ENCODE measurements around the gene MUS81. TPM values are rescaled to one million over a fixed set of nuclear protein-coding genes. Genes with fewer than 3 reads are reported as not detected.
A peak's percentile ranks its signal among the peaks of the same experiment; 100 is the strongest.

Gene MUS81
- total RNA-seq, 2 experiments from 2014 or later = 37.7 to 39.2 TPM

DNA sequence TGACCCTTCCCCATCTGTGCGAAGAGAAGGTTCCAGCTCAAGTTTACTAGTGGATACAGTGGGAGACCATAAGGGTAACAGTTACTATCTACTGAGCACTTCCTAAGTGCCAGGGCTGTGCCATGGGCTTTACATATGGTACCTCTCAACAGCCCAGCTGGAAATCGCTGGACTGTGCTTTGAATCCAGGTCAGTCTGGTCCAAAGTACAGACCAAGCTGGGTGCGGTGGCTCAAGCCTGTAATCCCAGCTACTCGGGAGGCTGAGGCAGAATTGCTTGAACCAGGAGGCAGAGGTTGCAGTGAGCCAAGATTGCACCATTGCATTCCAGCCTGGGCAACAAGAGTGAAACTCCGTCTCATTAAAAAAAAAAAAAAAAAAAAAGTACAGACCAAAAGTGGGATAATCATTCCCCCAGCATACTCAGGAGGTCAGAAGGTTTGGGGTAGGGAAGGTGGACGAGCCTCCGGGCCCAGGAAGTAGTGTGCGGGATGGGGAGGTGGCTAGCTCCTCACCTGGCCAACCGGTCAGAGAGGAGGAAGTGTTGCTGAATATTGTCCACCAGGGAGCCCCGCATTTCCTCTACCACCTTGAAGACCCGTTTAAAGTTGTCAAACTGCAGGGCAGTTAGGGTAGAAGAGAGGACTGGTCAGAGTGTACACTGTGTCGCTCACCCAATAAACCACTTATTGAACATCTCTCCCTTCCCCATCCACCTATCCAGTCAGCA, 25.7 kb downstream of the MUS81 start:
- no peak for ATAC-seq (ENCODE audit: poor library complexity)
- no peaks in the 10 kb centered on the region for H3K9me3 ChIP-seq (ENCODE audit: control insufficient read depth in 1 of 2, insufficient read depth in 1 of 2, low read length in 2 of 2)
- Mint-ChIP-seq H3K27ac (peak overlapping the region; percentile 95), H3K4me3 (peak overlapping the region; percentile 87), H3K27me3 (no peaks in the 10 kb centered on the region), H3K9me3 (no peaks in the 10 kb centered on the region), H3K4me1 (ENCODE audit: low read depth) (peaks cover 48% of the 10 kb centered on the region), H3K36me3 (ENCODE audit: low read depth) (peaks cover 53% of the 10 kb centered on the region)
- ChIA-PET POLR2A (interaction anchor here (0.8 to 3.0 kb wide), 6 partner anchors 8 to 174 kb away, joined by 3 to 56 read pairs (median 6); partner anchors contain the start of genes BANF1, CFL1, EIF1AD and FOSL1), CTCF (interaction anchor here (0.7 to 5.2 kb wide), 4 partner anchors 26 to 498 kb away, joined by 4 to 80 read pairs (median 21); partner anchors contain the start of genes CFL1 and MUS81)
- peak in 1 of 14 experiments; percentile 17 for DNase-seq
- peaks cover 35% of the 10 kb centered on the region for H3K36me3 ChIP-seq (ENCODE audit: insufficient read depth, low read length)
- TF ChIP-seq, protein P1, sequence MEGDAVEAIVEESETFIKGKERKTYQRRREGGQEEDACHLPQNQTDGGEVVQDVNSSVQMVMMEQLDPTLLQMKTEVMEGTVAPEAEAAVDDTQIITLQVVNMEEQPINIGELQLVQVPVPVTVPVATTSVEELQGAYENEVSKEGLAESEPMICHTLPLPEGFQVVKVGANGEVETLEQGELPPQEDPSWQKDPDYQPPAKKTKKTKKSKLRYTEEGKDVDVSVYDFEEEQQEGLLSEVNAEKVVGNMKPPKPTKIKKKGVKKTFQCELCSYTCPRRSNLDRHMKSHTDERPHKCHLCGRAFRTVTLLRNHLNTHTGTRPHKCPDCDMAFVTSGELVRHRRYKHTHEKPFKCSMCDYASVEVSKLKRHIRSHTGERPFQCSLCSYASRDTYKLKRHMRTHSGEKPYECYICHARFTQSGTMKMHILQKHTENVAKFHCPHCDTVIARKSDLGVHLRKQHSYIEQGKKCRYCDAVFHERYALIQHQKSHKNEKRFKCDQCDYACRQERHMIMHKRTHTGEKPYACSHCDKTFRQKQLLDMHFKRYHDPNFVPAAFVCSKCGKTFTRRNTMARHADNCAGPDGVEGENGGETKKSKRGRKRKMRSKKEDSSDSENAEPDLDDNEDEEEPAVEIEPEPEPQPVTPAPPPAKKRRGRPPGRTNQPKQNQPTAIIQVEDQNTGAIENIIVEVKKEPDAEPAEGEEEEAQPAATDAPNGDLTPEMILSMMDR (IDR thresholded peaks at IDR 0.05) = no peak
- no peak overlapping the region for H3K4me3 ChIP-seq (ENCODE audit: low read length)
- no peak overlapping the region for H3K27ac ChIP-seq (ENCODE audit: low read depth in 1 of 2, low read length in 2 of 2)
- H3K27me3 ChIP-seq (ENCODE audit: control insufficient read depth in 1 of 2, insufficient read depth in 2 of 2, low read length in 2 of 2) = no peaks in the 10 kb centered on the region
- H3K4me1 ChIP-seq (ENCODE audit: insufficient read depth, low read length) = peaks cover 51% of the 10 kb centered on the region
- intact Hi-C loops (cut with DNase I, micrococcal nuclease) = loop anchor here in 1 of 2 experiments (10.0 kb wide), 1 partner anchor 171 kb away; the partner anchor contains the start of gene KAT5

DNA sequence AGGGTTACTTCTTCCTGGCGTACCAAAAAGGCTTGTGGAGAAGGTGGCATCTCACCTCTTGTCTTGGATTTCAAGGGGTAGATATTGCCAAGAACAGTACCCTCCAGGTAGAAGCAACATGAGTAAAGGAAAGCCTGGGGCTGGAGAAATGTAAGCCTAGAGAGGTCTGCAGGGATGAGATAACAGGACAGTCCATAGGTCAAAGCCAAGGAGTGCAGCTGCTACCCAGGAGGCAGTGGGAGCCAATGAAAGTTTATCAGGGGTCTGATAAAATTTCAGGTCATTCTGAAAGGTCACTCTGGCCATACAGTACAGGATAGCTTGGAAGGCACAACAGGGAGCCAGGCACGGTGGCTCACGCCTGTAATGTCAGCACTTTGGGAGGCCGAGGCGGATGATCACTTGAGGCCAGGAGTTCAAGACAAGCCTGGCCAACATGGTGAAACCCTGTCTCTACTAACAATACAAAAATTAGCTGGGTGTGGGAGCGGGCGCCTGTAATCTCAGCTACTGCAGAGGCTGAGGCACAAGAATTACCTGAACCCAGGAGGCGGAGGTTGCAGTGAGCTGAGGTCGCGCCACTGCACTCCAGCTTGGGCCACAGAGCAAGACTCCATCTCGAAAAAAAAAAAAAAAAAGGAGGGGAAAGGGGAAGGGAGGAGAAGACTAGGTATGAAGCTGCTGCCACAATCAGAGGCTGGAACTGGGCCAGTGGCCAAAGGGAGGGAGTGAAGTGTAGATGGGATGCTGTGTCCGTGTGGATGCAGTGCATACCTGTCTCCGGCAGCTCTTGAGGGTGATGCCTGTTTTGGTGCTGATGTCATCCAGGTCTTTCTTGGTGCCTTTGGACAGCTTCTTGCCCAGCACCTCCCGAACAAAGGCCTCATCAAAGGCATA, 26.8 kb downstream of the MUS81 start:
- intact Hi-C loops (cut with DNase I, micrococcal nuclease) = loop anchor here in 1 of 2 experiments (10.0 kb wide), 1 partner anchor 172 kb away; the partner anchor contains the start of gene KAT5
- ChIA-PET CTCF (interaction anchor here (1.5 to 5.2 kb wide), 6 partner anchors 16 to 175 kb away, joined by 9 to 80 read pairs (median 16); partner anchors contain the start of genes C11orf68, CFL1, DRAP1 and KAT5), POLR2A (interaction anchor here (1.0 to 5.2 kb wide), 5 partner anchors 13 to 36 kb away, joined by 4 to 248 read pairs (median 80); partner anchors contain the start of genes C11orf68, CFL1, DRAP1 and FOSL1)
- Histone ChIP-seq H3K4me3 (ENCODE audit: low read length) (peak overlapping the region; percentile 93), H3K4me1 (ENCODE audit: insufficient read depth, low read length) (peaks cover 55% of the 10 kb centered on the region), H3K36me3 (ENCODE audit: insufficient read depth, low read length) (peaks cover 35% of the 10 kb centered on the region), H3K27ac (ENCODE audit: low read depth in 1 of 2, low read length in 2 of 2) (peak overlapping the region; percentile 88 to 91), H3K27me3 (ENCODE audit: control insufficient read depth in 1 of 2, insufficient read depth in 2 of 2, low read length in 2 of 2) (no peaks in the 10 kb centered on the region), H3K9me3 (ENCODE audit: control insufficient read depth in 1 of 2, insufficient read depth in 1 of 2, low read length in 2 of 2) (no peaks in the 10 kb centered on the region)
- TF ChIP-seq, protein P1 (IDR thresholded peaks at IDR 0.05) = no peak
- Mint-ChIP-seq H3K4me1 (ENCODE audit: low read depth) (peaks cover 51% of the 10 kb centered on the region), H3K27ac (peak overlapping the region; percentile 95), H3K27me3 (no peaks in the 10 kb centered on the region), H3K9me3 (no peaks in the 10 kb centered on the region), H3K36me3 (ENCODE audit: low read depth) (peaks cover 53% of the 10 kb centered on the region), H3K4me3 (peak overlapping the region; percentile 87)
- ATAC-seq (ENCODE audit: poor library complexity) (no peak), DNase-seq (peak in 1 of 14 experiments; percentile 38)

GRCh38 chr11:65887723-65888162, 27.5 kb downstream of the MUS81 start:
- peaks cover 29% of the 10 kb centered on the region for H3K36me3 ChIP-seq (ENCODE audit: insufficient read depth, low read length)
- H3K27ac ChIP-seq (ENCODE audit: low read depth in 1 of 2, low read length in 2 of 2) = peak overlapping the region; percentile 88 to 91
- H3K4me1 ChIP-seq (ENCODE audit: insufficient read depth, low read length) = peaks cover 62% of the 10 kb centered on the region
- CTCF ChIA-PET = interaction anchor here (0.5 to 5.2 kb wide), 27 partner anchors 7 to 346 kb away, joined by 3 to 80 read pairs (median 8); partner anchors contain the start of genes AP5B1, BANF1, C11orf68 and CFL1
- DNase-seq = no peak
- ATAC-seq (ENCODE audit: poor library complexity) = no peak
- peaks cover 48% of the 10 kb centered on the region for H3K36me3 Mint-ChIP-seq (ENCODE audit: low read depth)
- peak overlapping the region; percentile 87 for H3K4me3 Mint-ChIP-seq
- TF ChIP-seq, protein P1 (IDR thresholded peaks at IDR 0.05) = no peak
- H3K9me3 ChIP-seq (ENCODE audit: control insufficient read depth in 1 of 2, insufficient read depth in 1 of 2, low read length in 2 of 2) = no peaks in the 10 kb centered on the region
- POLR2A ChIA-PET = interaction anchor here (0.6 to 5.8 kb wide), 17 partner anchors 12 to 388 kb away, joined by 3 to 248 read pairs (median 17); partner anchors contain the start of genes AP5B1, C11orf68, CFL1 and DRAP1
- no peaks in the 10 kb centered on the region for H3K27me3 ChIP-seq (ENCODE audit: control insufficient read depth in 1 of 2, insufficient read depth in 2 of 2, low read length in 2 of 2)
- H3K4me1 Mint-ChIP-seq (ENCODE audit: low read depth) = peaks cover 58% of the 10 kb centered on the region
- no peaks in the 10 kb centered on the region for H3K9me3 Mint-ChIP-seq
- no peaks in the 10 kb centered on the region for H3K27me3 Mint-ChIP-seq
- H3K4me3 ChIP-seq (ENCODE audit: low read length) = peak overlapping the region; percentile 93
- peak overlapping the region; percentile 95 for H3K27ac Mint-ChIP-seq
- intact Hi-C loops (cut with DNase I, micrococcal nuclease) = loop anchor here (1.0 to 10.0 kb wide), 9 partner anchors 15 to 173 kb away; partner anchors contain the start of genes C11orf68 (in 2 of the 2), DRAP1 (in 2 of the 2), BANF1 (in 1 of the 2) and CFL1 (in 1 of the 2)
